Measurements from ENCODE around the gene TMEM9. TPM values are rescaled to one million over a fixed set of nuclear protein-coding genes. Genes with fewer than 3 reads are reported as not detected.
A peak's percentile ranks its signal among the peaks of the same experiment; 100 is the strongest.
"Not testable (repeated sequence)": the region's sequence is repeated elsewhere in the genome, so short reads cannot be mapped to it uniquely, and the experiment has no call there.

The TMEM9 gene
- total RNA-seq, 6 experiments from 2014 or later, result 27.0 to 47.4 (median 35.6) TPM

DNA sequence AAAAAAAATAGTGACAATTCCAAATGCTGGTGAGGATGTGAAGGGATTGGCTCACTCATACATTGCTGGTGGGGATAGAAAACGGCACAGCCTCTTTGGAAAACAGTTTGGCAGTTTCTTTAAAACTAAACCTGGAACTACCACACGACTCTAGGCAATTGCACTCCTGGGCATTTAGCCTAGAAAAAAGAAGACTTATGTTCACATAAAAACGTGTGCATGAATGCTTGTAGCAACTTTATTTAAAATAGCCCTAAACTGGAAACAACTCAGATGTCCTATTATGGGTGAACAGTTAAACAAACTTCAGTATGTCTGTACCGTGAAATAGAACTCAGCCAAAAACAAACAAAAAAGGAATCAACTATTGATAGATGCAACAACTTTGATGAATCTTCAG is 9.4 kb upstream of the TMEM9 start:
- H3K9me3 ChIP-seq, result no peaks in the 10 kb centered on the region
- WGBS (ENCODE audit: insufficient coverage, low coverage, low lambda C conversion rate, missing lambda C conversion rate), result 31% methylated on average over 4 of the region's 4 CpGs
- no peak overlapping the region for H3K4me3 ChIP-seq
- no peak for ATAC-seq
- TF ChIP-seq, protein P1, sequence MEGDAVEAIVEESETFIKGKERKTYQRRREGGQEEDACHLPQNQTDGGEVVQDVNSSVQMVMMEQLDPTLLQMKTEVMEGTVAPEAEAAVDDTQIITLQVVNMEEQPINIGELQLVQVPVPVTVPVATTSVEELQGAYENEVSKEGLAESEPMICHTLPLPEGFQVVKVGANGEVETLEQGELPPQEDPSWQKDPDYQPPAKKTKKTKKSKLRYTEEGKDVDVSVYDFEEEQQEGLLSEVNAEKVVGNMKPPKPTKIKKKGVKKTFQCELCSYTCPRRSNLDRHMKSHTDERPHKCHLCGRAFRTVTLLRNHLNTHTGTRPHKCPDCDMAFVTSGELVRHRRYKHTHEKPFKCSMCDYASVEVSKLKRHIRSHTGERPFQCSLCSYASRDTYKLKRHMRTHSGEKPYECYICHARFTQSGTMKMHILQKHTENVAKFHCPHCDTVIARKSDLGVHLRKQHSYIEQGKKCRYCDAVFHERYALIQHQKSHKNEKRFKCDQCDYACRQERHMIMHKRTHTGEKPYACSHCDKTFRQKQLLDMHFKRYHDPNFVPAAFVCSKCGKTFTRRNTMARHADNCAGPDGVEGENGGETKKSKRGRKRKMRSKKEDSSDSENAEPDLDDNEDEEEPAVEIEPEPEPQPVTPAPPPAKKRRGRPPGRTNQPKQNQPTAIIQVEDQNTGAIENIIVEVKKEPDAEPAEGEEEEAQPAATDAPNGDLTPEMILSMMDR (IDR thresholded peaks at IDR 0.05), result no peak
- TF ChIP-seq POLR2A (IDR thresholded peaks at IDR 0.05), result no peak
- H3K27me3 ChIP-seq, result no peaks in the 10 kb centered on the region
- H3K27ac ChIP-seq, result no peak overlapping the region
- intact Hi-C loops (cut with DNase I), result no loop called here
- H3K36me3 ChIP-seq, result no peaks in the 10 kb centered on the region
- H3K4me1 ChIP-seq, result no peaks in the 10 kb centered on the region
- DNase-seq, result no peak

DNA sequence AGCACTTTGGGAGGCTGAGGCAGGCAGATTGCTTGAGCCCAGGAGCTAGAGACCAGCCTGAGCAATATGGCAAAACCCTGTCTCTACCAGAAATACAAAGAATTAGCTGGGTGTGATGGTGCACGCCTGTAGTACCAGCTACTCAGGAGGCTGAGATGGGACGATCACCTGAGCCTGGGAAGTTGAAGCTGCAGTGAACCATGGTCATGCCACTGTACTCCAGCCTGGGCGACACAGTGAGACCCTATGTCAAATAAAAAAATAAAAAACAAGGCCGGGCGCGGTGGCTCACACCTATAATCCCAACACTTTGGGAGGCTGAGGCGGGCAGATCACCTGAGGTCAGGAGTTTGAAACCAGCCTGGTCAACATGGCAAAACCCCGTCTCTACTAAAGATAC is 8.8 kb upstream of the TMEM9 start:
- intact Hi-C loops (cut with DNase I); H3K9me3 ChIP-seq; H3K4me3 ChIP-seq; DNase-seq; H3K36me3 ChIP-seq; ATAC-seq; H3K27me3 ChIP-seq; H3K4me1 ChIP-seq; H3K27ac ChIP-seq: not testable (repeated sequence)
- 98% methylated on average over 6 of the region's 8 CpGs for WGBS (ENCODE audit: insufficient coverage, low coverage, low lambda C conversion rate, missing lambda C conversion rate)

DNA sequence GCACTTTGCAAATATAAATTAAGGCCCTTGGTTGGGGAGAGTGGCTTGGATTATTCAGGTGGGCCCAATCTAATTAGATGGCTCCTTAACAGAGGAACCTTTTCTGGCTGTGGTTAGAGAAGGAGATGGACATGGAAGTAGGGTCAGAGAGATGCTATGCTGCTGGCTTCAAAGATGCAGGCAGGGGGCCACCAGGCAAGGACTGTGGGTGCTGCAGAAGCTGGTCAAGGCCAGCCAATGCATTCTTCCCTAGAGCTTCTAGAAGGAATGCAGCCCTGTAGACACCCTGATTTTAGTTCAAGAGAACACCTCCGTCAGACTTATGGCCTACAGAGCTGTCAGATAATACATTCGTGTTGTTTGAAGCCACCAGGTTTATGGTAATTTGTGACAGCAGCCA is 3.7 kb upstream of the TMEM9 start:
- TF ChIP-seq, protein P1 (IDR thresholded peaks at IDR 0.05), result no peak
- TF ChIP-seq POLR2A (IDR thresholded peaks at IDR 0.05), result no peak
- H3K4me1 ChIP-seq, result peaks cover 0 to 6% (median 2%) of the 10 kb centered on the region in 4 donors
- H3K27me3 ChIP-seq, result no peaks in the 10 kb centered on the region
- intact Hi-C loops (cut with DNase I), result no loop called here
- DNase-seq (peak in 1 of 3 donors; percentile 7), ATAC-seq (no peak)
- WGBS (ENCODE audit: insufficient coverage, low coverage, low lambda C conversion rate, missing lambda C conversion rate), result 67% methylated on average over 1 of the region's 2 CpGs
- H3K9me3 ChIP-seq, result no peaks in the 10 kb centered on the region
- H3K36me3 ChIP-seq, result no peaks in the 10 kb centered on the region
- no peak overlapping the region for H3K4me3 ChIP-seq
- H3K27ac ChIP-seq, result no peak overlapping the region

DNA sequence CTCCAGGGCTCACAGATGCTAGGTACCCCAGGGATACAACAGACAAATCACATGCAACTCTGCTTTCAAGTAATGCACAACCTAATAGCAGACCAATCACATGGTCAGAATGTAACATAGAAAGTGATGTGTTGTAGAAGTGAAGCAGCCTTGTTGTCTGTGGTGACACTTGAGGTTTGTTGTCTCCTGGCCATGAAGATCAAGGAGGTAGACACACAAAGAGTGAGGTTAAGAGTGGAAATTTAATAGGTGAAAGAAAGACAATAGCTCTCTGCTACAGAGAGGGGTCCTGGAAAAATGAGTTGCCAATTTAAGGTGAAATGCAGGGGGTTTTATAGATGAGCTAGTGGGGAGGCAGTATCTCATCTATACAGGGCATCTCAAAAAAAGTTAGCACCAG is 2.5 kb upstream of the TMEM9 start:
- no peak for ATAC-seq
- H3K4me1 ChIP-seq, result peaks cover 0 to 6% (median 2%) of the 10 kb centered on the region in 4 donors
- TF ChIP-seq POLR2A (IDR thresholded peaks at IDR 0.05), result no peak
- TF ChIP-seq, protein P1 (IDR thresholded peaks at IDR 0.05), result no peak
- no peaks in the 10 kb centered on the region for H3K27me3 ChIP-seq
- no peak for DNase-seq
- H3K4me3 ChIP-seq, result no peak overlapping the region
- no peaks in the 10 kb centered on the region for H3K36me3 ChIP-seq
- intact Hi-C loops (cut with DNase I), result no loop called here
- H3K27ac ChIP-seq, result no peak overlapping the region
- no peaks in the 10 kb centered on the region for H3K9me3 ChIP-seq

DNA sequence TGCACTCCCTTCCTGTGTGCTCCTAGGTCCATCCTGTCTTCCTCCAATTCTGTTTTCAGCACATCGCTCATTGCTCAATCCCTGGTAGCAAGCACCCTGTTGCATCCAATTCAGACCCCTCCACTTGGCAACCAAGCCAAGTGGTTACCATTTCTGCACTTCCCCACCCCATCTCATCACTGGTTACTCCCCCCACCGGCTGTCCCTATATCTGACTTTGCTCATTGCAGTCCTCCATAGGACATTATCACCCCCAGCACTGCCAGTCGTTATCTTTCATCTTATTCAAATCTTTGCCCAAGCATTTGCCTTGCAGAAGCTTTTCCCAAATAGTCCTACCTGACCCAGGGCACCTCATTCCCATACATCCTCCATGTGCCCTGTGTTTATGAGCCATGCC is 2.1 kb upstream of the TMEM9 start:
- intact Hi-C loops (cut with DNase I), result no loop called here
- ATAC-seq, result no peak

More for the DNA sequence above, 2.1 kb upstream of the TMEM9 start:
- WGBS (ENCODE audit: insufficient coverage, low coverage, low lambda C conversion rate, missing lambda C conversion rate), result 70% methylated on average over 3 of the region's 3 CpGs
- TF ChIP-seq, protein P1 (IDR thresholded peaks at IDR 0.05), result no peak
- TF ChIP-seq POLR2A (IDR thresholded peaks at IDR 0.05), result no peak
- Histone ChIP-seq H3K27ac (no peak overlapping the region), H3K4me3 (no peak overlapping the region), H3K27me3 (no peaks in the 10 kb centered on the region), H3K36me3 (no peaks in the 10 kb centered on the region), H3K9me3 (no peaks in the 10 kb centered on the region), H3K4me1 (peaks cover 0 to 6% (median 2%) of the 10 kb centered on the region in 4 donors)
- DNase-seq, result no peak
